ENCODE measurements around the gene IGSF21. TPM values are rescaled to one million over a fixed set of nuclear protein-coding genes. Genes with fewer than 3 reads are reported as not detected.

Gene IGSF21
- total RNA-seq, 1 donor: not detected

DNA sequence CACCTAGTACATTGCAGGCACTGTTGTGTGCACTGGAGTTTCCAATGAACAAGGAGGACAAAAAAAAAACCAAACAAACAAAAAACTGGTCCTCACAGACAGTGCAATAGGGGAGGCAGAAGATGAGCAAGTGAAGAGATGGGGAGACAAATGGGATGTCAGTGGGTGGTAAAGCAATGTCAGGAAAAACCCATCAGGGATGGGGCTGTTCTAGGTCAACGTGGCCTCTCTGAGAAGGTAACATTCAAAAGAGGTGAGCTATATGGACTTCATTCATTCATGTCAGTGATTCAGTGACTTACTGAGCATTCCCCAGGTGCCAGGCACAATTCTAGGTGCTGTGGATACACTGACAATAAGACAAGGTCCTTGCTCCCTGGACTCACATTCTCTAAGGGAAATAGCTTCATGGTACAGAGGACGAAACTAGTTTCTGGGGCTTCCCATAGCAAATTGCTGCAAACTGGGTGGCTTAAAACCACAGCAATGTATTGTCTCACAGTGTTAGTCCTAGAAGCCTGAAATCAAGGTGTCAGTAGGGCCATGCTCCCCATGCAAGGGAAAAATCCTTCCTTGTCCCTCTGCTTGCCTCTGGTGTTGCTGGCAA, 232.7 kb downstream of the IGSF21 start:
- no peak overlapping the region for H3K4me3 ChIP-seq (ENCODE audit: low read depth, low read length)
- TF ChIP-seq CTCF (IDR thresholded peaks at IDR 0.05; ENCODE audit: insufficient read depth, low read length): no peak
- no peak for DNase-seq (ENCODE audit: low read depth)

- no peak overlapping the region for H3K4me3 ChIP-seq (ENCODE audit: low read depth, low read length)
- no peak for TF ChIP-seq CTCF (IDR thresholded peaks at IDR 0.05; ENCODE audit: insufficient read depth, low read length)
- no peak for DNase-seq (ENCODE audit: low read depth)
Measured at GRCh38 chr1:18340787-18341186, 233.2 kb downstream of the IGSF21 start.

- TF ChIP-seq CTCF (IDR thresholded peaks at IDR 0.05; ENCODE audit: insufficient read depth, low read length): no peak
- DNase-seq (ENCODE audit: low read depth): no peak
Measured at GRCh38 chr1:18341291-18342069, 233.9 kb downstream of the IGSF21 start.

DNA sequence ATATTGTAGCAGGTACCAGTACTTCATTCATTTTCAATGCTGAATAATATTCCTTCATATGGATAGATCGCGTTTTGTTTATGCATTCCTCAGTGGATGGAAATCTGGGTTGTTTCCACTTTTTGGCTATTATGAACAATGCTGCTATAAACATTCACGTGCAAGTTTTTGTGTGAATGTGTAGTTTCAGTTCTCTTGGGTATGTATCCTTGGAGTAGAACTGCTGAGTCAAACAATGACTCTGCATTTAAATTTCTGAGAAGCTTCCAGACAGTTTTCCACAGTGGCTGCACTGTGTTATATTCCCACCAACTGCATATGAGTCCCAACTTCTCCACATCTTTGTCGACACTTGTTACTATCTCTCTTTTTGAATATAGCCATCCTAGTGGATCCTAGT, 235.1 kb downstream of the IGSF21 start:
- no peak for TF ChIP-seq CTCF (IDR thresholded peaks at IDR 0.05; ENCODE audit: insufficient read depth, low read length)
- no peak for DNase-seq (ENCODE audit: low read depth)
- H3K4me3 ChIP-seq (ENCODE audit: low read depth, low read length): no peak overlapping the region

More at GRCh38 chr1:18341291-18342069, 233.9 kb downstream of the IGSF21 start:
- H3K4me3 ChIP-seq (ENCODE audit: low read depth, low read length): no peak overlapping the region

- TF ChIP-seq CTCF (IDR thresholded peaks at IDR 0.05; ENCODE audit: insufficient read depth, low read length): no peak
- no peak for DNase-seq (ENCODE audit: low read depth)
- H3K4me3 ChIP-seq (ENCODE audit: low read depth, low read length): no peak overlapping the region
Measured at GRCh38 chr1:18343581-18343980, 236.0 kb downstream of the IGSF21 start.

GRCh38 chr1:18344755-18345154, 237.2 kb downstream of the IGSF21 start:
- no peak for TF ChIP-seq CTCF (IDR thresholded peaks at IDR 0.05; ENCODE audit: insufficient read depth, low read length)
- H3K4me3 ChIP-seq (ENCODE audit: low read depth, low read length): no peak overlapping the region
- DNase-seq (ENCODE audit: low read depth): no peak

Measured in fibroblast of the aortic adventitia (primary cell).